Astrocyte (in vitro differentiated cells and primary cell): Measurements from ENCODE around the gene ATP8B1. TPM values are rescaled to one million over a fixed set of nuclear protein-coding genes. Genes with fewer than 3 reads are reported as not detected.

Source experiments
- DNase-seq: peaks from one replicate; pipeline ENCODE4 v3.0.0-alpha.2; 2010; ENCODE audit warnings: low read depth
- FAIRE-seq: peaks from 2 replicates; lab custom pipeline; 2011; peaks lifted over from hg19 to GRCh38; lab: Jason Lieb, UNC
- H2AFZ ChIP-seq: 2 replicates; pipeline ENCODE4 v1.6.0; 2012; ENCODE audit warnings: low read depth, low read length, inconsistent platforms
- H3K27ac ChIP-seq: 2 replicates; pipeline ENCODE4 v1.5.1; 2011; ENCODE audit warnings: low read depth, low read length, inconsistent platforms
- H3K27me3 ChIP-seq: 2 replicates; pipeline ENCODE4 v1.6.0; 2011; ENCODE audit warnings: low read length, inconsistent platforms; ENCODE audit not compliant: insufficient read depth
- H3K36me3 ChIP-seq: 2 replicates; pipeline ENCODE4 v1.5.1; 2011; ENCODE audit warnings: low read length, inconsistent platforms; ENCODE audit not compliant: insufficient read depth
- H3K4me1 ChIP-seq: 2 replicates; pipeline ENCODE4 v1.5.1; 2011; ENCODE audit warnings: low read length, inconsistent platforms; ENCODE audit not compliant: insufficient read depth
- H3K4me2 ChIP-seq: 2 replicates; pipeline ENCODE4 v1.6.0; 2012; ENCODE audit warnings: low read length, inconsistent platforms
- H3K4me3 ChIP-seq: 2 replicates; pipeline ENCODE4 v1.5.1; 2011; ENCODE audit warnings: low read depth, mild to moderate bottlenecking, low read length, inconsistent platforms; ENCODE audit not compliant: insufficient read depth
- H3K79me2 ChIP-seq: 2 replicates; pipeline ENCODE4 v1.6.0; 2012; ENCODE audit warnings: mild to moderate bottlenecking, low read length, inconsistent platforms; ENCODE audit not compliant: insufficient read depth
- H3K9ac ChIP-seq: 2 replicates; pipeline ENCODE4 v1.6.0; 2012; ENCODE audit warnings: mild to moderate bottlenecking, low read length, inconsistent platforms
- H3K9me3 ChIP-seq: 2 replicates; pipeline ENCODE4 v1.5.1; 2012; ENCODE audit warnings: low read depth, mild to moderate bottlenecking, low read length, inconsistent platforms; ENCODE audit not compliant: insufficient read depth
- H4K20me1 ChIP-seq: 2 replicates; pipeline ENCODE4 v1.6.0; 2012; ENCODE audit warnings: low read length, inconsistent platforms; ENCODE audit not compliant: insufficient read depth
- H3K27ac Mint-ChIP-seq: one replicate; pipeline ENCODE4 v1.8.0; 2021; ENCODE audit warnings: mild to moderate bottlenecking, mixed read lengths; ENCODE audit not compliant: unreplicated experiment
- H3K27me3 Mint-ChIP-seq: one replicate; pipeline ENCODE4 v1.8.0; 2021; ENCODE audit warnings: low read depth, mixed read lengths; ENCODE audit not compliant: unreplicated experiment
- H3K36me3 Mint-ChIP-seq: one replicate; pipeline ENCODE4 v1.8.0; 2021; ENCODE audit warnings: low read depth, mixed read lengths; ENCODE audit not compliant: unreplicated experiment
- H3K4me1 Mint-ChIP-seq: one replicate; pipeline ENCODE4 v1.8.0; 2021; ENCODE audit warnings: low read depth, mixed read lengths; ENCODE audit not compliant: unreplicated experiment
- H3K4me3 Mint-ChIP-seq: one replicate; pipeline ENCODE4 v1.8.0; 2021; ENCODE audit warnings: mild to moderate bottlenecking, moderate library complexity, mixed read lengths; ENCODE audit not compliant: unreplicated experiment
- H3K9me3 Mint-ChIP-seq: one replicate; pipeline ENCODE4 v1.8.0; 2021; ENCODE audit warnings: mild to moderate bottlenecking, mixed read lengths; ENCODE audit not compliant: unreplicated experiment
- EZH2 ChIP-seq: IDR thresholded peaks from 2 replicates; pipeline ENCODE4 v1.6.1; 2012; ENCODE audit warnings: mild to moderate bottlenecking, low read length, inconsistent platforms; ENCODE audit not compliant: insufficient read depth
- total RNA-seq: library from RNA; stranded (reverse); gene quantifications from 2 replicates; pipeline ENCODE4 v1.2.1, GENCODE V29; 2021
- TF ChIP-seq, protein P1 (sequence below): IDR thresholded peaks from 2 replicates; pipeline ENCODE4 v1.5.1; 2011; ENCODE audit warnings: low read depth, mild to moderate bottlenecking, inconsistent platforms, low read length, moderate library complexity; ENCODE audit not compliant: insufficient read depth

ATP8B1 gene
- total RNA-seq, 1 donor from 2014 or later: 10.4 TPM

DNA sequence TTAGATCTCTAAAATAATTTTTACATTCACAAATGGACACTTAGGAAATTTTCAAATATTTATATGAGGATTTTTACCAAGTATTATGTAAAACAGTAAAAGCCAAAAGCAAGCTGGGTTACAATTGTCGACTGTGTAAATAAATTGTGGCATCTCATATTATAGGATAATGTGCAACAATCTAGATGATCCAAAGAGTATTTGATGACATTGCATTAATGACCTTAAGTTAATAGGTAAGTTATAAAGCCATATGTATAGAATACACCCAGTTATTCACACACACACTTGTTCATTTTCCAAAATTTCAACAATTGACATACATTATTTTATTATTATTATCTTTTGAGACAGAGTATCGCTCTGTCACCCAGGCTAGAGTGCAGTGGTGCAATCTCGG lies 69.3 kb downstream of the ATP8B1 start:
- FAIRE-seq (peak; percentile 5), DNase-seq (no peak)
- no peak overlapping the region for H3K4me3 Mint-ChIP-seq
- peaks cover 17% of the 10 kb centered on the region for H3K4me1 ChIP-seq
- peaks cover 2% of the 10 kb centered on the region for H3K36me3 Mint-ChIP-seq
- no peak overlapping the region for H3K9ac ChIP-seq
- peaks cover 10% of the 10 kb centered on the region for H3K4me1 Mint-ChIP-seq
- TF ChIP-seq EZH2: no peak
- TF ChIP-seq, protein P1, sequence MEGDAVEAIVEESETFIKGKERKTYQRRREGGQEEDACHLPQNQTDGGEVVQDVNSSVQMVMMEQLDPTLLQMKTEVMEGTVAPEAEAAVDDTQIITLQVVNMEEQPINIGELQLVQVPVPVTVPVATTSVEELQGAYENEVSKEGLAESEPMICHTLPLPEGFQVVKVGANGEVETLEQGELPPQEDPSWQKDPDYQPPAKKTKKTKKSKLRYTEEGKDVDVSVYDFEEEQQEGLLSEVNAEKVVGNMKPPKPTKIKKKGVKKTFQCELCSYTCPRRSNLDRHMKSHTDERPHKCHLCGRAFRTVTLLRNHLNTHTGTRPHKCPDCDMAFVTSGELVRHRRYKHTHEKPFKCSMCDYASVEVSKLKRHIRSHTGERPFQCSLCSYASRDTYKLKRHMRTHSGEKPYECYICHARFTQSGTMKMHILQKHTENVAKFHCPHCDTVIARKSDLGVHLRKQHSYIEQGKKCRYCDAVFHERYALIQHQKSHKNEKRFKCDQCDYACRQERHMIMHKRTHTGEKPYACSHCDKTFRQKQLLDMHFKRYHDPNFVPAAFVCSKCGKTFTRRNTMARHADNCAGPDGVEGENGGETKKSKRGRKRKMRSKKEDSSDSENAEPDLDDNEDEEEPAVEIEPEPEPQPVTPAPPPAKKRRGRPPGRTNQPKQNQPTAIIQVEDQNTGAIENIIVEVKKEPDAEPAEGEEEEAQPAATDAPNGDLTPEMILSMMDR: no peak
- no peak overlapping the region for H3K27ac Mint-ChIP-seq
- no peaks in the 10 kb centered on the region for H3K9me3 Mint-ChIP-seq
- no peak overlapping the region for H2AFZ ChIP-seq
- no peaks in the 10 kb centered on the region for H3K9me3 ChIP-seq
- H3K27ac ChIP-seq: no peak overlapping the region
- no peak overlapping the region for H3K4me2 ChIP-seq
- peaks cover 3% of the 10 kb centered on the region for H4K20me1 ChIP-seq
- no peaks in the 10 kb centered on the region for H3K27me3 ChIP-seq
- peaks cover 49% of the 10 kb centered on the region for H3K79me2 ChIP-seq
- no peaks in the 10 kb centered on the region for H3K27me3 Mint-ChIP-seq
- no peak overlapping the region for H3K4me3 ChIP-seq
- peaks cover 10% of the 10 kb centered on the region for H3K36me3 ChIP-seq

GRCh38 chr18:57730146-57730545 lies 73.0 kb downstream of the ATP8B1 start:
- H3K9me3 ChIP-seq: no peaks in the 10 kb centered on the region
- H3K27me3 Mint-ChIP-seq: no peaks in the 10 kb centered on the region
- no peak overlapping the region for H3K27ac ChIP-seq
- no peak for FAIRE-seq
- H3K4me3 ChIP-seq: no peak overlapping the region
- no peak for DNase-seq
- H3K79me2 ChIP-seq: peaks cover 61% of the 10 kb centered on the region
- H3K27me3 ChIP-seq: no peaks in the 10 kb centered on the region
- no peak overlapping the region for H3K9ac ChIP-seq
- TF ChIP-seq, protein P1: no peak
- TF ChIP-seq EZH2: no peak
- peaks cover 2% of the 10 kb centered on the region for H3K9me3 Mint-ChIP-seq
- no peak overlapping the region for H3K4me2 ChIP-seq
- H3K36me3 Mint-ChIP-seq: peaks cover 12% of the 10 kb centered on the region
- peaks cover 15% of the 10 kb centered on the region for H4K20me1 ChIP-seq
- H3K4me1 ChIP-seq: peaks cover 14% of the 10 kb centered on the region
- H3K4me3 Mint-ChIP-seq: no peak overlapping the region
- no peak overlapping the region for H3K27ac Mint-ChIP-seq
- H3K36me3 ChIP-seq: peaks cover 24% of the 10 kb centered on the region
- H2AFZ ChIP-seq: no peak overlapping the region
- H3K4me1 Mint-ChIP-seq: peaks cover 8% of the 10 kb centered on the region

GRCh38 chr18:57728941-57729511 lies 74.1 kb downstream of the ATP8B1 start:
- Mint-ChIP-seq H3K36me3 (peaks cover 9% of the 10 kb centered on the region), H3K4me3 (no peak overlapping the region), H3K27me3 (no peaks in the 10 kb centered on the region), H3K4me1 (peaks cover 8% of the 10 kb centered on the region), H3K27ac (no peak overlapping the region), H3K9me3 (peaks cover 2% of the 10 kb centered on the region)
- H3K79me2 ChIP-seq: peaks cover 51% of the 10 kb centered on the region
- TF ChIP-seq EZH2: no peak
- H4K20me1 ChIP-seq: peaks cover 15% of the 10 kb centered on the region
- H3K9ac ChIP-seq: no peak overlapping the region
- no peak overlapping the region for H3K27ac ChIP-seq
- H3K36me3 ChIP-seq: peaks cover 24% of the 10 kb centered on the region
- peaks cover 14% of the 10 kb centered on the region for H3K4me1 ChIP-seq
- no peak overlapping the region for H2AFZ ChIP-seq
- H3K4me2 ChIP-seq: peak overlapping the region; percentile 72
- no peaks in the 10 kb centered on the region for H3K27me3 ChIP-seq
- DNase-seq: no peak
- FAIRE-seq: no peak
- no peak overlapping the region for H3K4me3 ChIP-seq
- H3K9me3 ChIP-seq: no peaks in the 10 kb centered on the region
